ENCODE results near the gene PDYN. TPM values are rescaled to one million over a fixed set of nuclear protein-coding genes. Genes with fewer than 3 reads are reported as not detected.

Gene PDYN
- total and polyA plus RNA-seq, 9 of the 15 experiments (the other 6 are each of a cell fraction or from before 2014, with no cell fraction given) = not detected

DNA sequence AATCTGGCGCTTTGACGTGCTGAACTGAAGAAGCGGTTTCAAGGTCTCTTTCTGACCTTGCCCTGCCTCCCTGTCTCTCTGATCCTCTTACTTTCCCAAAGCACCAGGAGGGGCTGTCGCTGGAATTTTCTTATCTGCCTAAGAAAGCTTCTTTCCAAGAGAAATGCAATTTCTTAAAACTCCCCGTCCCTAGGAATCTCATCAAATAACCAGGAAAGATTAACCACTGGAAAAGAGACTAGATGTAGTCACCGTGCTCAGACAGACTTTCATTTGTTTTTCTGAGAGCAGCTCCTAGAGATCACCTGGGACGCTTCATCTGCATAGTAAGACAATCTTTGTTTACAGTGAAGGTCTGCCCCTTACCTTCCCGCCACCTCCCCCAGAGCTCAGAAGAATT lies 38.6 kb downstream of the PDYN start (continued):
- TF ChIP-seq, protein P1, sequence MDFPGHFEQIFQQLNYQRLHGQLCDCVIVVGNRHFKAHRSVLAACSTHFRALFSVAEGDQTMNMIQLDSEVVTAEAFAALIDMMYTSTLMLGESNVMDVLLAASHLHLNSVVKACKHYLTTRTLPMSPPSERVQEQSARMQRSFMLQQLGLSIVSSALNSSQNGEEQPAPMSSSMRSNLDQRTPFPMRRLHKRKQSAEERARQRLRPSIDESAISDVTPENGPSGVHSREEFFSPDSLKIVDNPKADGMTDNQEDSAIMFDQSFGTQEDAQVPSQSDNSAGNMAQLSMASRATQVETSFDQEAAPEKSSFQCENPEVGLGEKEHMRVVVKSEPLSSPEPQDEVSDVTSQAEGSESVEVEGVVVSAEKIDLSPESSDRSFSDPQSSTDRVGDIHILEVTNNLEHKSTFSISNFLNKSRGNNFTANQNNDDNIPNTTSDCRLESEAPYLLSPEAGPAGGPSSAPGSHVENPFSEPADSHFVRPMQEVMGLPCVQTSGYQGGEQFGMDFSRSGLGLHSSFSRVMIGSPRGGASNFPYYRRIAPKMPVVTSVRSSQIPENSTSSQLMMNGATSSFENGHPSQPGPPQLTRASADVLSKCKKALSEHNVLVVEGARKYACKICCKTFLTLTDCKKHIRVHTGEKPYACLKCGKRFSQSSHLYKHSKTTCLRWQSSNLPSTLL (IDR thresholded peaks at IDR 0.05) = no peak
- TF ChIP-seq, protein P2, sequence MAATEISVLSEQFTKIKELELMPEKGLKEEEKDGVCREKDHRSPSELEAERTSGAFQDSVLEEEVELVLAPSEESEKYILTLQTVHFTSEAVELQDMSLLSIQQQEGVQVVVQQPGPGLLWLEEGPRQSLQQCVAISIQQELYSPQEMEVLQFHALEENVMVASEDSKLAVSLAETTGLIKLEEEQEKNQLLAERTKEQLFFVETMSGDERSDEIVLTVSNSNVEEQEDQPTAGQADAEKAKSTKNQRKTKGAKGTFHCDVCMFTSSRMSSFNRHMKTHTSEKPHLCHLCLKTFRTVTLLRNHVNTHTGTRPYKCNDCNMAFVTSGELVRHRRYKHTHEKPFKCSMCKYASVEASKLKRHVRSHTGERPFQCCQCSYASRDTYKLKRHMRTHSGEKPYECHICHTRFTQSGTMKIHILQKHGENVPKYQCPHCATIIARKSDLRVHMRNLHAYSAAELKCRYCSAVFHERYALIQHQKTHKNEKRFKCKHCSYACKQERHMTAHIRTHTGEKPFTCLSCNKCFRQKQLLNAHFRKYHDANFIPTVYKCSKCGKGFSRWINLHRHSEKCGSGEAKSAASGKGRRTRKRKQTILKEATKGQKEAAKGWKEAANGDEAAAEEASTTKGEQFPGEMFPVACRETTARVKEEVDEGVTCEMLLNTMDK (IDR thresholded peaks at IDR 0.05; ENCODE audit: borderline replicate concordance, insufficient read depth, low read depth, low read length, poor library complexity, severe bottlenecking) = no peak
- no peak for TF ChIP-seq ELF4 (CRISPR knock-in tag; IDR thresholded peaks at IDR 0.05)

DNA sequence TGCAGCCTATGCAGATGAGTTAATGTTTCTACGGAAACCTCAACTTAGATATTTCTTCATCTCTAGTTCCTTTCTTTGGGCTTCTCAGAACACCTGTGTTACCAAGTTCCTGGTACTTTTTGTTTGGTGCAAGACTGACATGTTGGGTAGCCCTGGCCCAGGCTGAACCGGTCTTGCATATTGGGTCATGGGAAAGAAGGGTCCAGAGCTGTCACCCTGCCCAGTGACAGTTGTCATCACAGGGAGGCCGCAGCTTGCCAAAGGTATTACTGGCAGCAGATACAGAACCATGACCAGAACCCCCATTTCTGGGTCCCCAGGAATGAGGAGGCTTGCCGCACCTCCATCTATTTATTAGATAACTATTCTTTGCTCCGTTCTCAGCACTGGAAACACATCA lies 40.2 kb downstream of the PDYN start:
- DNase-seq (ENCODE audit: extremely low read depth in 1 of 4, low spot score in 3 of 4) = no peak
- WGBS (ENCODE audit: insufficient coverage, low coverage, missing lambda C conversion rate) = 3% methylated on average over 5 of the region's 5 CpGs
- no peak overlapping the region for H3K4me3 ChIP-seq
- H3K36me3 ChIP-seq (ENCODE audit: control insufficient read depth, insufficient read depth, low read length) = no peaks in the 10 kb centered on the region
- BruUV-seq (replicated peaks) = no TSS peak
- H3K27ac ChIP-seq (ENCODE audit: extremely low read depth, low read depth, low read length) = no peak overlapping the region
- in situ Hi-C loops (cut with MboI) (no loop called here), intact Hi-C loops (cut with micrococcal nuclease) (no loop called here)
- POLR2A ChIA-PET = interaction anchor here (0.6 kb wide), 2 partner anchors 303 to 497 kb away, joined by 3 read pairs; no protein-coding TSS in a partner anchor
- H3K27me3 ChIP-seq (ENCODE audit: control insufficient read depth in 2 of 2, insufficient read depth in 2 of 2, low read length in 2 of 2) = no peaks in the 10 kb centered on the region; a peak in 2 of 5 replicates
- H3K9ac ChIP-seq (ENCODE audit: insufficient read depth in 1 of 2, low read depth in 2 of 2, low read length in 2 of 2) = no peak overlapping the region
- no peaks in the 10 kb centered on the region for H4K20me1 ChIP-seq (replicated peaks; ENCODE audit: control insufficient read depth, insufficient read depth, low read length)
- H3K4me1 ChIP-seq (replicated peaks in 1 of 2; ENCODE audit: control insufficient read depth in 2 of 2, insufficient read depth in 2 of 2, low read length in 2 of 2) = no peaks in the 10 kb centered on the region
- H3K9me3 ChIP-seq (replicated peaks; ENCODE audit: control insufficient read depth, insufficient read depth, low read depth, low read length) = no peaks in the 10 kb centered on the region
- no peaks in the 10 kb centered on the region for H3K9me1 ChIP-seq (ENCODE audit: control insufficient read depth, insufficient read depth, low read length)
- ATAC-seq = no peak
- no peak for FAIRE-seq
- H2AFZ ChIP-seq (ENCODE audit: low read depth, low read length) = no peak overlapping the region
- no peaks in the 10 kb centered on the region for H3K79me2 ChIP-seq (ENCODE audit: control insufficient read depth, insufficient read depth, low read length)
- CTCF ChIA-PET (ENCODE audit: low intra/inter-chr PET ratio) = no interaction called here
- no peak overlapping the region for H3K4me2 ChIP-seq (ENCODE audit: insufficient read depth, low read length)
- no peak for TF ChIP-seq ZFP36 (IDR thresholded peaks at IDR 0.05; ENCODE audit: low read depth, low read length, partially characterized antibody)
- no peak for TF ChIP-seq SMARCE1 (IDR thresholded peaks at IDR 0.05)
- TF ChIP-seq GATAD2A (IDR thresholded peaks at IDR 0.05) = no peak
- no peak for TF ChIP-seq CREM (IDR thresholded peaks at IDR 0.05; ENCODE audit: low read depth)
- no peak for TF ChIP-seq BHLHE40 (IDR thresholded peaks at IDR 0.05; ENCODE audit: low read length)
- TF ChIP-seq MCM3 (IDR thresholded peaks at IDR 0.05) = no peak
- no peak for TF ChIP-seq ZKSCAN3 (CRISPR knock-in tag; IDR thresholded peaks at IDR 0.05)

Data from K562 (cell line).